PC-9 (cell line): ENCODE data around the gene MYO5B. TPM values are rescaled to one million over a fixed set of nuclear protein-coding genes. Genes with fewer than 3 reads are reported as not detected.
"Not testable (repeated sequence)": the region's sequence is repeated elsewhere in the genome, so short reads cannot be mapped to it uniquely, and the experiment has no call there.

Experiments used
- BruUV-seq: library from RNA; stranded (reverse); fragments of 400-500 nt; replicated peaks from 2 replicates; lab custom pipeline; 2021; lab: Mats Ljungman, UMichigan
- CTCF ChIA-PET: fragments of 300-600 bp; sonication (Branson Sonifier 250); formaldehyde crosslinking; loops from one replicate; lab custom pipeline; 2022; ENCODE audit warnings: antibody characterized with exemption; lab: Charles Lee
- POLR2A ChIA-PET: fragments of 300-600 bp; sonication (Branson Sonifier 250); formaldehyde crosslinking; loops from one replicate; lab custom pipeline; 2022; ENCODE audit warnings: antibody characterized with exemption; ENCODE audit not compliant: unreplicated experiment; lab: Charles Lee
- DNase-seq, 2 experiments: peaks; one replicate each; pipeline versions ENCODE4 v3.0.0 to v3.0.0-alpha.2; 2015 to 2022; ENCODE audit warnings: mixed read lengths in 1 of 2
- H2AFZ ChIP-seq: fragments of 200-600 bp; sonication (generic); 2 replicates; pipeline ENCODE4 v1.8.1; 2017; ENCODE audit warnings: antibody characterized with exemption
- H3F3A ChIP-seq: fragments of 200-600 bp; sonication (generic); 2 replicates; pipeline ENCODE4 v1.8.1; 2017; ENCODE audit warnings: antibody characterized with exemption, mild to moderate bottlenecking, low read depth; ENCODE audit not compliant: insufficient read depth
- H3K27ac ChIP-seq: fragments of 200-600 bp; sonication (generic); 2 replicates; pipeline ENCODE4 v1.6.1; 2016; ENCODE audit warnings: mixed run types
- H3K27me3 ChIP-seq: fragments of 200-600 bp; sonication (generic); 2 replicates; pipeline ENCODE4 v1.6.1; 2016; ENCODE audit warnings: low read depth, mixed run types; ENCODE audit not compliant: insufficient read depth
- H3K36me3 ChIP-seq: fragments of 200-600 bp; sonication (generic); 2 replicates; pipeline ENCODE4 v1.6.1; 2016; ENCODE audit warnings: low read depth, mixed run types
- H3K4me1 ChIP-seq: fragments of 200-600 bp; sonication (generic); replicated peaks from 2 replicates; pipeline ENCODE4 v1.6.1; 2016; ENCODE audit warnings: mixed run types; ENCODE audit not compliant: insufficient read depth
- H3K4me2 ChIP-seq: fragments of 200-600 bp; sonication (generic); 2 replicates; pipeline ENCODE4 v1.6.1; 2017; ENCODE audit warnings: mixed run types
- H3K4me3 ChIP-seq: fragments of 200-600 bp; sonication (generic); 2 replicates; pipeline ENCODE4 v1.6.1; 2016; ENCODE audit warnings: mixed run types
- H3K79me2 ChIP-seq: fragments of 200-600 bp; sonication (generic); 2 replicates; pipeline ENCODE4 v1.6.1; 2017; ENCODE audit warnings: low read depth, mixed run types
- H3K9me2 ChIP-seq: fragments of 200-600 bp; sonication (generic); 2 replicates; pipeline ENCODE4 v1.8.1; 2017; ENCODE audit warnings: mild to moderate bottlenecking; ENCODE audit not compliant: insufficient read depth
- H3K9me3 ChIP-seq: fragments of 200-600 bp; sonication (generic); 2 replicates; pipeline ENCODE4 v1.8.1; 2016; ENCODE audit warnings: low read depth; ENCODE audit not compliant: insufficient read depth
- H4K20me1 ChIP-seq: fragments of 200-600 bp; sonication (generic); 2 replicates; pipeline ENCODE4 v1.8.1; 2017; ENCODE audit not compliant: insufficient read depth
- CTCF ChIP-seq: fragments of 200-600 bp; sonication (generic); conservative IDR thresholded peaks from 2 replicates; pipeline ENCODE4 v1.6.1; 2017; ENCODE audit warnings: mixed run types, antibody characterized with exemption, mild to moderate bottlenecking, moderate library complexity
- EZH2 ChIP-seq: fragments of 200-600 bp; sonication (generic); IDR thresholded peaks from 2 replicates; pipeline ENCODE4 v1.8.0; 2017; ENCODE audit warnings: antibody characterized with exemption, low read depth
- intact Hi-C: fragments of 100-400 bp; cut with micrococcal nuclease; formaldehyde crosslinking; loops from one replicate; pipeline ENCODE4 v1.10.0; 2022; ENCODE audit not compliant: unreplicated experiment
- total RNA-seq: library from RNA; stranded (reverse); gene quantifications from 2 replicates; pipeline ENCODE4 v1.2.3, GENCODE V29; 2021

Gene MYO5B
- total RNA-seq, 1 experiment from 2014 or later = 25.4 TPM

- H3K4me2 ChIP-seq = peak overlapping the region; percentile 64
- DNase-seq = no peak
- peak overlapping the region; percentile 1; the same call in 1 of the 2 replicates for H3K4me3 ChIP-seq
These were observed 98.0 kb downstream of the MYO5B start for GRCh38 chr18:50096766-50097435.

GRCh38 chr18:50094786-50095185 is 100.2 kb downstream of the MYO5B start:
- Histone ChIP-seq H3K79me2 (peaks cover 31% of the 10 kb centered on the region), H3F3A (peaks cover 27% of the 10 kb centered on the region), H3K4me1 (peaks cover 64% of the 10 kb centered on the region)
- DNase-seq, H3K27ac ChIP-seq, H3K27me3 ChIP-seq, H3K9me2 ChIP-seq, CTCF ChIA-PET, BruUV-seq, H3K4me2 ChIP-seq, POLR2A ChIA-PET, H4K20me1 ChIP-seq, H3K36me3 ChIP-seq, H2AFZ ChIP-seq, H3K9me3 ChIP-seq, H3K4me3 ChIP-seq, intact Hi-C loops: not testable (repeated sequence)

More at GRCh38 chr18:50096766-50097435, 98.0 kb downstream of the MYO5B start:
- intact Hi-C loops = loop anchor here (1.0 to 2.0 kb wide), 2 partner anchors 16 to 66 kb away; no protein-coding TSS in a partner anchor
- H3F3A ChIP-seq = peaks cover 37% of the 10 kb centered on the region
- H3K4me1 ChIP-seq = peaks cover 66% of the 10 kb centered on the region
- no peak for TF ChIP-seq CTCF
- TF ChIP-seq EZH2 = no peak
- peak overlapping the region; percentile 97 for H3K27ac ChIP-seq
- no peaks in the 10 kb centered on the region for H3K9me2 ChIP-seq
- no peaks in the 10 kb centered on the region for H3K27me3 ChIP-seq
- no TSS peak for BruUV-seq
- no peak overlapping the region for H2AFZ ChIP-seq
- H4K20me1 ChIP-seq = no peaks in the 10 kb centered on the region
- ChIA-PET CTCF (no interaction called here), POLR2A (no interaction called here)
- H3K9me3 ChIP-seq = no peaks in the 10 kb centered on the region
- H3K36me3 ChIP-seq = no peaks in the 10 kb centered on the region
- peaks cover 46% of the 10 kb centered on the region for H3K79me2 ChIP-seq

GRCh38 chr18:50094221-50094773 is 100.7 kb downstream of the MYO5B start:
- H3K4me3 ChIP-seq = no peak overlapping the region
- H3F3A ChIP-seq = peaks cover 23% of the 10 kb centered on the region
- H4K20me1 ChIP-seq = no peaks in the 10 kb centered on the region
- H3K9me2 ChIP-seq = no peaks in the 10 kb centered on the region
- H3K27me3 ChIP-seq = no peaks in the 10 kb centered on the region
- H3K27ac ChIP-seq = no peak overlapping the region
- no TSS peak for BruUV-seq
- DNase-seq = no peak
- no peak overlapping the region for H2AFZ ChIP-seq
- no peaks in the 10 kb centered on the region for H3K36me3 ChIP-seq
- no peak for TF ChIP-seq CTCF
- no peak for TF ChIP-seq EZH2
- ChIA-PET POLR2A (no interaction called here), CTCF (no interaction called here)
- H3K4me2 ChIP-seq = no peak overlapping the region
- H3K79me2 ChIP-seq = peaks cover 26% of the 10 kb centered on the region
- intact Hi-C loops = no loop called here
- H3K4me1 ChIP-seq = peaks cover 59% of the 10 kb centered on the region
- H3K9me3 ChIP-seq = no peaks in the 10 kb centered on the region
